Hematopoietic multipotent progenitor cell treated with erythropoietin and hydrocortisone succinate and interleukin-3 and kit ligand, for 4 days (in vitro differentiated cells): ENCODE data around the gene FN3KRP.

ENCODE experiments used
- DNase-seq: peaks from one replicate; pipeline ENCODE4 v3.0.0-alpha.2; 2015

The FN3KRP gene

DNA sequence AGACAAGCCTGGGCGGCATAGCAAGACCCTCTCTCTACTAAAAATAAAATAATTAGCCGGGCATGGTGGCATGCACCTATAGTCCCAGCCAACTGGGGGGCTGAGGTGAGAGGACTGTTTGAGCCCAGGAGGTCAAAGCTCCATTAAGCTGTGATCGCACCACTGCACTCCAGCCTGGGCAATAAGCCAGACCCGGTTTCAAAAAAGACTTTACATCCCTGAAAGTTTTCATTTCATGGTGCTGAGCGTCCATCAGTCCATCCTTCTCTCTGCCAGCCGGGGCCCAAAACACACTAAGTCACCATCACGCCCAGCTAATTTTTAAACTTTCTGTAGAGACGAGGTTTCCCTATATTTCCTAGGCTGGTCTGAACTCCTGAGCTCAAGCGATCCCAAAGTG lies 28.6 kb upstream of the FN3KRP start:
- DNase-seq = no peak

DNA sequence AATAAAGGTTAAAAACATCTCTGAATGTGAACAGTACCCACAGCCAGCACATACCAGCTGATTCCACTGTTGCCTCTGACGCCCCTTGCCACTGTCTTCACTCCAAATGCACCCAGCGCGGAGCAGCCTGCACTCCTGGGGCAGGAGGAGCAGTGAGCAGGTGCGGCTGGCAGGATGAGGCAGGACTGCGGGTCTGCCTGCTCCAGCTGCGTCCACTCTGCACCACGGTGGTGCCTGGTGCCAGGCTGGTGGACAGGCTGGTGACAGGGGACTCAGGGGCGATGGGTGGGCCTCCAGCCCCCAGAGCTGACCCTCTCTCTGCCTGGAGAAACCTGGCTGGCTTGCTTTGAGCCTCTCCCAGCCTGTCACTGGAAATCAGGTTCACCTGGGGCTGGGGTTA lies 27.4 kb upstream of the FN3KRP start:
- no peak for DNase-seq

DNA sequence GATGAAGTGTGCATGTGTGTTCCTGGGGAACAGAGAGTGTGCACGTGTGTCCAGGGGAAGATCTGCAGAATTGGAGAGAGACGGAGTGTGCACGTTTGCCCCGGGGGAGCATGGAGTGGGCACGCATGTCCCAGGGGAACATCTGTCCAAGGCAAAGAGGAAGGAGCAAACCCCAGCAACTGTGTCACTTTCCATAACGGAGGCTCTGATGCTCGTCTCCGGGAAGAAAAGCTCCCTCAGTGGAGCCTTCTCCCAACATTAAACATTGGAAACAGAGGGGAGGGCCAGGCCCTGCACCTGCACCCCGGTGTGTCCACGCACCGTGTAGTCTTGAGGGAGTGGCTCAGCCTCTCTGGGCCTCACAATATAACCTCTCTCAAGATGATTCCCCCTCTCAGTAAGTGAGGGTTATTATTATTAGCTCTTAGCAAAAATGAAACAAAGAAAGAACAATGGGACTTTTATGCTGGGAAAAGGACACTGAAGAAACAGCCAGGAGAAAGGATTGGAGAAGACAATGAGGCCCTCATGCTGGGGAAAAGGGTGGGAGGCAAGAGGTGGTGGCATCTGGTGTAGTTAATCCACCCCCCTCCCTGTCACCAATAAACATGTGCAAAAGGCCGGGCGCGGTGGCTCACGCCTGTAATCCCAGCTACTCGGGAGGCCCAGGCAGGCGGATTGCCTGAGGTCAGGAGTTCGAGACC lies 25.6 kb upstream of the FN3KRP start:
- DNase-seq = no peak

DNA sequence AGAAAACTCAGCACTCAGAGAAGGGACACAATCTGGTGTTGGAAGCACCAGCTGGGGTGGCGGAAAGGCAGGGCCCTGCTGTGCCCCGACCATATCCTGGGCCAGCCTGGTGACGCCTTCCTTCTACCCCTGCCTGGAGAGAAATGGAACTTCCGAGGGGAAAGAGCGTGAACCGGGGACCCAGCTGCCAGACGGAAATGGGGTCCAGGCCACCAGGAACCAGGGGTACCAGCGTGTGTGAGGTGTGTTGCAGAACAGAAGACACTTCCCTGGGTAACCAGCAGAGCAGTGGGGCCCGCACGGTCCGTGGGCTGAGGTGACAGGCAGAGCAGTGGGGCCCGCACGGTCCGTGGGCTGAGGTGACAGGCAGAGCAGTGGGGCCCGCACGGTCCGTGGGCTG lies 24.8 kb upstream of the FN3KRP start:
- no peak for DNase-seq

DNA sequence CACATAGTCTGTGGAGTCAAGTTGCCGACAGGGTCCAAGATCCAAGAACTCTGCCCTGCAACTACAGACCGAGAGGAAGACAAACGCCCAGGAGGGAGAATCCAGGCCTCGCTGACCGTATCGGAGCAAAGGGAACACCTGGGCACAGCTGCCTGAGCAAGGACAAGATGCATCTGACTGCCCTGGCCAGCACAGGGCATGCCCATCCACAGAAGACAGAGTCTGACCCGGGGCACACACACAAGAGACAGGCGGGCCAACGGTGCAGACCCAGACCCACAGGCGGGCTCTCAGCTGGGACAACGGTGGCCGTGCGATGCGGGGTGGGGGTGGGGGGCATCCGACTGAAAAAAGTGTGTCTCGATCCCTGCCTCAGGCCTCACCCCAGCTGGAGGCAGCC lies 24.2 kb upstream of the FN3KRP start:
- no peak for DNase-seq

DNA sequence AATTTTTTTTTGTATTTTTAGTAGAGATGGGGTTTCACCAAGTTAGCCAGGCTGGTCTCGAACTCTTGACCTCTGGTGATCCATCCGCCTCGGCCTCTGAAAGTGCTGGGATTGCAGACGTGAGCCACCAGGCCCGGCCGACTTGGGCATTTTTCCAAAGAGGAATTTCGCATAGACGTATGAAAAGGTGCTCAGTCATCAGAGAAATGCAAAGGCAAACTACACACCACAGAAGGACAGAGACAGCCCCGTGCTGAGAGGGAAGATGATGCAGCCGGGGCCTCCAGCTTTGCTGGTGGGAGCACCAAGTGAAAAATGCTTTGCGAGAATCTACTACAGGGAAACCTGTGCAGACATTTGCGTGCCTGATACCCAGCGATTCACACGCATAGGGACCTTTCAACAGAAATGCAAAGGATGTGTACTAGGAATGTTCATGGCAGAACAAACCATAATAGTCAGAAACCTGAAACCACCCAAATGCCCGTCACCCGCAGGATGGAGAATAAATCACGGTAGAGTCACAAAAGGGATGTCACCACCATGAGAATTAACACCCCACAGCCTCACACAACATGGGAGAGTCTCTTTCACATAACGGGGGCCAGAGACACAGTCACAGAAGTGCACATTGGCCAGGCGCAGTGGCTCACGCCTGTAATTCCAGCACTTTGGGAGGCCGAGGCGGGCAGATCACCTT lies 23.2 kb upstream of the FN3KRP start:
- DNase-seq = no peak

DNA sequence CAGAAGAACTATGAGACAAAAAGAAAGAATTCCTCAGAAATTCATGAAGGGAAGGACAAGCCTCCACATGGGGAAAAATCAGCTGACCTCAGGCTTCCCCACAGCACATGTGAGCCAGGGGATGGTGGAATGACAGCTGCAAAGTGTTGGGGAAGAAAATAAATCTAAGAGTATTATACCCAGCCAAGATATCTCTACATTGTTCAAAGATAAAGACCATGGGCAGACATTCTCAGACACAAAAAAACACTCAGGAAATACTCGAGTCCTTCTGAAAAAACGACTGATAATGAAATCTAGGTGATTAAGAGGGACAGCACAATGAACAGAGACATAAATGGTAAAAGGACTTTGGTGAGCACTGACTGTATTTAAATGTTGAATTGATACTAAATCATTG lies 21.9 kb upstream of the FN3KRP start:
- no peak for DNase-seq

DNA sequence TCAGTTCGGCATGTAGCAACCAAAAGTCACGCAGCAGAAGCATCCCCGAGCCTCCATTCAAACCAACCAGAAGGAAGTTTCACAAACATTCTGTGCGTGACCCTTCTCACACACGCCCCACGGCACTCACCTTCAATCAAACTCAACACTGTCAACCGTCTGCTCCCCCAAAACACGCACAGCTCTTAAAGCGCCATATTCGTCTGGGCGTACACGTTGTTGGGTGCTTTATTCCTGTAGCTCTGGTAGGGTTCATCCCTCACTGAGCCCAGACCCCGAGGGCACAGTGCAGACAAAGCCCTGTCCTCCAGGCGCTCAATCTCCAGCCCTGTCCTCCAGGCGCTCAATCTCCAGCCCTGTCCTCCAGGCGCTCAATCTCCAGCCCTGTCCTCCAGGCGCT lies 20.2 kb upstream of the FN3KRP start:
- no peak for DNase-seq

DNA sequence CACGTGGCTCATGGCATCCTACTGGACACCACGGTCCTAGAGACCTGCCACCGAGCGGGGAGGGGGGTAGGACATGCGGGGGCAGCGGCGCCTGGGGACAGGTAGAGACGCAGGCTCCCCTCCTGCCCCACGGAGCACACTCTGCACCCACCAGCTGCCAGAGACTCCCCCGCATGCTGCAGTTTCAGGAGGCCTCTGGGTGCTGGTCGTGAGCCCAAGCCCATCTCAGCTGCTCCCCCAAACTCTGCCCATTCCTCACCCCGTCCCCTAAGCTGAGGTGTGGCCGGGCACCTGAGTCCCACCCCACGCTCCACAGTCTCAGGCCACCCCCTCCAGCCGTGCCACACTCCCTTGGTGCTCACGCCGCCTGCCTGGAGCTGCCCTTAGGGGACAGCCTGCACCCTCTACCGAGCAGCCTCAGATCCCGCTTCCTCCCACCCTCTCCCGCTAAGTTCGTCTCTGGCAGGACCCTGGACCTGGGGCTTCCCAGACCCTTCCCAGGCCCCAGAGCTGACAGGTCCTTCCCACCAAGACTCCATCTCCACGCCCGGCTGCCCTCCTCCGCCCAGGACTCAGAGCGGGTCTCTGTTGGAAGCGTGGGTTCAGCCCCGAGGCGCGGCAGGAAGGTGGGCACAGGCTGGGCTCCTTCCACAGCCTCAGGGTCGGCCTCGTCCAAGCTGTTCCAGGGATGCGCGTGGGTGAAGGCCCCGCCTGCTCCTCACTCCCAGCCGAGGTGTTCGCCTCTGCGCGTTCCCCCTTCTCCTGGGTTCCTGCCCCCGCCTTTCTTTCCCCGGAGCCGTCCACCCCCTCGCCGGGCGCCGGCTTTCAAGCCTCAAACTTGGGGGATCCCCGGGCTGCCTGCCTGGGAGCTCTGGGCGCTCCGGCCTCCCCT lies 19.3 kb upstream of the FN3KRP start:
- no peak for DNase-seq

DNA sequence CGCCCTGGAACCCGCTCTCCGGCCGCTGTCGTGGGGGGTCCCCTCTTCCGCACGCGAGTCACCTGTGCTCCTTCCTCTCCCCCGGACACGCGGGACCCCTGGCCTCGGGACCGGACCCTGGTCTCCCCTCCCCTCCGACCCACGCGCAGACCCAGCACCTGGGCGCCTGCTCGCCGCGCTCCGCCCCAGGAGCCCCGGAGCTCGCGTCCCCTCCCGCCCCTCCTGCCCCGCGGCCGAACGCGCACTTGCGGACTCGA lies 18.8 kb upstream of the FN3KRP start:
- no peak for DNase-seq

DNA sequence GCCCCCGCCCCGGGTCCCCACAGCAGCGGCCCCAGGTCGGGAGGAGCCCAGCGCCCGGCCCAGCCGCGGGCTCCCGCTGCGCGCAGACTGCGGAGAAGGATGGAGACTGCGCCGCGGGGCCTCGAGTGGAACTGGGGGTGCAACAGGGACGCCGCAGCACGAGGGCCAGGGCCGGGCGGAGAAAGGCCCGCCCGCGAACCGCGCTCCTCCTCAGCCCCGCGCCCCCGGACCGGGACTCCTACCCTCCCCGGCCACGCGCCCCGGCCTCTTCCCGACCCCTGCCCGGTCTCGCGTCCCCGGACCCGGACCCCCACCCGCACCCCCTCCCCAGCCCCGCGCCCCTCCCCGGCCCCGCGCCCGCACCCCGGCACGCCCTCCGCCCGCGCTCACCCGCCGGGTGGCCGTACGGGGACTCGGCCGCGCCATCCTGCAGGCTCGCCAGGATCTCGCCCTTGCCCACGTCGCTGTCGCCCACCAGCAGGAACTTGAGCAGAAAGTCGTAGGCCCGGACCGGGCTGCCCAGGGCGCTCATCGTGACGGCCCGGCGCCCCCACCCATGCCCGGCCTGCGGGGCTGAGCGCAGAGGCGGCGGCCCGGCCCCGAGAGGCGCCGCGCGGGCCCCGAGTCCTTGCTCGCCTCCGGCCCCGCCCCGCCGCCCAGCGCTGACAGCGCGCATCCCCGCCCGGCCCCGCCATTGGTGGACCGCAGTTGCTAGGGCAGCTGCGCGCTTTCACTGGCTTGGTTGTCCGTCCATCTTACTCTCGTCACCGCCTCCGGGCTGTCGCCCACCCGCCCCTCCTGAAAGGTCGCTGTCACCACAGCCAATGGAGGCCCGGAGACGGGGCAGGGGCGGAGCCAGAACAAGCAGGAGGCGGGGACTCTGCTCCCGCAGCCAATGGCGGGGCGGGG lies 18.2 kb upstream of the FN3KRP start, which contains the start of gene RAB40B:
Gene RAB40B, minus strand, starts transcription at position 634 of the 909 bp plus-strand sequence. Its CDS starts 102 bp downstream, at position 532.
- DNase-seq = peak; percentile 99

DNA sequence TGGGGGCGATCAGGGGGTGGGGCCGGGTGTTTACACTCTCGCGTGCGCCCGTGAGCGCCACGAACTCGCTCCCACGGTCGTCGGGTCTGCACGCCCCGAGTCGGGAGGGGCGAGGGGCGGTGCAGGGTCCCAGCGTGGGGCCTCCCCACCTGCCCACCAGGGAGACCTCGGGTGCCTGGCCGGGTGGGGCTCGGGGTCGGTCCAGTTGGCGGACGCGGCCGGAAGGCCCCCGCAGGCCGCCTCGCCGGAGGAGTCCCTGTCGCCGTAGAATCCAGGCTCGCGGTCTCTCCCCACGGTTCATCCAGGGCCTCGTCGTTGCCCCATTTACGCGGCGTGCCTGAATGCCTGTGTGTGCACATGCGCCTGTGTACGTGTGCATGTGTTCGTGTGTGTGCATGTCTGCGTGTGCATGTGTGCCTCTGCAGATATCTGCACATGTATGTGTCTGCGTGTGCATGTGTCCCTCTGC lies 17.5 kb upstream of the FN3KRP start:
- DNase-seq = peak; percentile 44

DNA sequence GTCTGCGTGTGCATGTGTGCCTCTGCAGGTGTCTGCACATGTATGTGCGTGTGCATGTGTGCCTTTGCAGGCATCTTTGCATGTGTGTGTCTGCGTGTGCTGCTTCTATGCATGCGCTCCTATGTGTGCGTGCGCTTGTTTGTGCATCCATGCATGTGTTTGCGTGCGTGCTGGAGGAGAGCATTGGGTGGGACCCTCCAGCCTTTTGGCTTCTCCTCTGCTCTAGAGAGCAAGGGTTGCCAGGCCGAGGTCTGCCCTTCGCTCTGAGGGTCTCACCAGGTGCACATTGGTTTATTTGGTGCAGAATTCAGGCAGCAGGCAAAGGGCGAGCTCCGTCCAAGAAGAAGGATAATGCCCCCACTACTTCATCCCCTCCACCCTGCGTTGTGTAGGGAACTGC lies 17.0 kb upstream of the FN3KRP start:
- no peak for DNase-seq

DNA sequence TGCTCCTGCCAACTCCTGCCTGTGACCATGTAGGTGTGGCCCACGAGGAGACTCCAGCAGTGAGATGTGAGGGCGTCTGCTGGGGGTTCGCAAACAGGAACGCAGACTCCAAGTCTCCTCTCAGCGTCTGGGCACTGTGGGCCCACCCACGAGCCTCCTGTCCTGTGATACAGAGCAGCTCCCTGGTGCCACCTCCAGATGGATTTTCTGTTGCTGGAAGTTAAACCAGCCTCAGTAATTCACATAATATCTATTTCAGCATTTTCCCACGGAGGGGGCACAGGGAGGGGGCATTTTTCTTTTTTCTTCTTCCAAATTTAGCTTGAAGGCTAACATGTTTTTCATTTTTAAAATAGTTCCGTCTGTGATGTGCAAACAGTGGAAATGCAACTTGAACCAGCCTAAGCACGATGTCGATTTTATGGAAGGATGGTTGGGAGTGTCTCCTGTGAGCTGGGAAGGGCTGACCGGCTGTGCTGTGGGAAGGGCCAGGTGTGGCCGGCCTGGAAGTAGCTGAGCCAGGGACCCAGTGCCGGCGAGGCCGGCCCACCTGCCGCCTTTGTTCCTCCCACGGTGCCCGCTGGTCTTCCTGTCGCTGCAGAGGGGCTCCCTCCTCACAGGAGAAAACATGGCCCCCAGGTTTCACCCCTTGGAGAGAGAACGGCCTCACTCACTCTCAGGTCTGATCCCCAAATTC lies 14.1 kb upstream of the FN3KRP start:
- DNase-seq = no peak

DNA sequence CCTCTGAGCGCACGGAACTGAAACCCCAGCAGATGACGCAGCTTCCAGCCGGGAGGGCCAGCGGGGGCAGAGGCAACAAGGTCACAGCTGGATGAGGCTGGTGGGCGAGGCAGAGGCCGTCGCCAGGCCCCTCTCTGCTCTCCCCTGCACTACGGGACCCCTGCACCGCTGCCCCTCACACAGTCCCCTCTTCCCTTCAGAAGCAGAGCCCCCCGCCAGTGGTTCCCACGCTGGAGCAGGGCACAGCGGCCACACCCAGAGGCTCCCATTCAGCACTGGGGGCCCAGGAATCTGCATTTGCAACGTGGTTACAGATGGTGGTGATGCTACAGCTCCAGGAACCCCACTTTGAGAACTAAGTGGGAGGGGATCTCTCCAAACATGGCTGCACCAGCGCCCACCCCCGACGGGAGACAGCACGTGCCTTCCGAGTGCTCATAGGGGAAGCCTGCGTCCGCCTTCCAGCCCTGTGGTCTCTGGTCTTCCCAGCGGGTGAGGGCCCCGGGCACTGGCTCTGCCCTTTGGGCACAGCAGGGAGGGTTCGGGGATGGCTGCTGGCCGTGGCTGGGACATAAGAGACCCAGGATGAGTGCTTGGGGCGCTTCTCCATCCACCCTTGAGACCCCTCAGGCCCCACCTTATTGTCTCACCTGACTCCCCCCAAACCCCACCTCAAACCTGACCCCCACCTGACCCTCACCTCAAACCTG lies 13.3 kb upstream of the FN3KRP start:
- DNase-seq = no peak

DNA sequence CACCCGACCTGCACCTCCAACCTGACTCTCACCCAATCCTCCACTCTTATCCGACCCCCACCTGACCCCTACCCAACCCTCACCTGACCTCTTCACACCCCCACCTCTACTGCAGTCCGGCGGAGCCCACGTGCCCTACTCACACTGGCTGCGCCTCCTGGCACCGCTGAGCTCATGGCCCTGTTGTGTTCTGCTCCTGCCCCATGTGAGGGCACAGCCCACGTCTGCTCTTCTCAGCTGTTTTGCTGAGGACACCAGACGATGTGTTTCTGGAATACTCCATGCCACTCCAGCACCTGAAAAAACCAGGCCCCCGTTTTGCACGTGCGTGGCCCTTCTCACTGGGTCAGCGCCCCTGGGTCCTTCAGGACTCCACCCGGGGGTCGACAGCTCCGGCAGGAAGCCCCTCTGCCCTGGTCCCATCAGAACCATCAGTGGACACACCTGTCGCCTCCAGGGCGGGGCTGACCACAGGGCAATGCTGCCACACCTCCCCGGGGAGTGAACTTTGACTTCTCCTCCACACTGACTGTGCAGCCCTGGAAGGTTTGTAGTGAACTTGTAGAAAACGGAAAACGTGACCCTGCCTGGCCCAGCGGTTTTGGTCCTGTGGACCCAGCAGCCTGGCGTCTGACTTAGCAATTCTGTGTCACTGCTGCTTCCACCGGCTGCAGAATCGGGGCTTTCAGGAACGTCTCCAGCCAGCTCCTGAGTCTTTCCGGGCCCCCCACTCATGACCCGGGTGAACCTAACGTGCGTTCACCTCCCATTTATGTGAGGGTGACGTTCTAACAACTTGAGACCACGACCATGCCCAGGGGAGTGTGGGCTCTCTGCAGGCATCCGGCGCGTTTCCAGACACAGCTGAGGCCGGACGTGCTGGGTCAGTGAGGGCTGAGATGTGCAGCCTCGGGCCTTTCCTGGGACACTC lies 12.3 kb upstream of the FN3KRP start:
- DNase-seq = no peak

DNA sequence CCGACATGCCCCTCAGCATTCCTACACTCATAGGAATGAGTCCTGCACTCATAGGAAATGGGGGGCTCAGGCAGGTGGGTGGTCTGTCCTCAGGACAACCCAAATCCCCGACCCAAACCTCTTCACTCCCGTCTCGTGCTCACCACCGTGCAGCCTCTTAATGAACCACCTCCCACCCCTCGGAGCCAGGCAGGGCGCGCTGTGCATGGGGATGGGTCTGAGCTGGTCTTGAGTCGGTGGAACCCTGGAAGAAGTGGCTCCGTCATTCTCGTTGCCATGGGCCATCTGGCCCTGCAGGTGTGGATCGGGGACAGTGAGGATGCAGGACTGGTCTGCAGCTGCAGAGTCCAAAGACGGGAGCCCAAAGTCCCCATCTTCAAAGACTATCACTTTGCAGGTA lies 11.6 kb upstream of the FN3KRP start:
- no peak for DNase-seq

DNA sequence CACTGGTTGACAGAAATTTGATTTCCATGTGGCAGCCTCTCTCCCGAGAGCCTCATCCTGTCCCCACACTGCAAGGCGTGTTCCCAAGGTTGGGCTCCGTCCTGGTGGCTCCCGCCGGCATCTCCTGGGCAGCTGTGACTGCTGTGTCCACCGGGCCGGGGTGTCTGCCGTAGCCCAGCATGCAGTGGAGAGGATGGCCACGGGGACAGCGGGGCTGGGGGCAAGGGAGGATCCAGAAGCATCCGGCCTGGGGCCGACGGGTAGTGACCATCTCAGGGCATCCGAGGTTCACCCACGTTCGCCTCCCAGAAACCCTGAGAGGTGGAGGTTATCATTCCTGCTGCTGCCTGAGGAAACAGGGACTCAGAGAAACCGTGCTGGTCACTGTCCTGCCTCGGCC lies 10.8 kb upstream of the FN3KRP start:
- DNase-seq = no peak

DNA sequence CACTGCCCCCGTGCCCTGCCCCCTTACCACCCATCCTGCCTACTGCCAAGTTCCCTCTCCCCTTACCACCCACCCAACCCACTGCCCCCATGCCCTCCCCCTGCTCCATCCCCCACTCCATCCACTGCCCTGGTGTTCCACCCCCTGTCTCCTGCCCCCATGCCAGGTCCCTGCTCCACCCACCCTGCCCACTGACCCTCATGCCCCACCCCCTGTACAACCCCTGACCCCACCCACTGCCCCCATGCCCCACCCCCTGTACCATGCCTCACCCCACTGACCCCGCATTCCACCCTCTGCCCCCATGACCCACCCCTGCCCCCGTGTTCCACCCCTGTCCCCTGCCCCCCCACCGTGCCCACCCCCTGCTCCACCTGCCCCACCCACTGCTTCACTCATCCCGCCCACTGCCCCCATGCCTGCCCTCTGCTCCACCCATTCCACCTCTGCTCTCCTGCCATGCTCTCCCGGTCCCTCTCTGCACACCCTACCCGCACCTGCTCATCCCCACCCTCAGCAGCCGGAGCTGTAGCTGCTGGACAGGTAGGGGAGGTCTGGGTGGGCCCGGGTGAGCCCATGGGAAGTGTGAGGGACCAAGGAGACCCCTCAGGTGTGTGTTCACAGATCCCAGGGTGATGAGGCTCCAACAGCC lies 7.4 kb upstream of the FN3KRP start:
- peak; percentile 26 for DNase-seq
